A375 (cell line): Measurements from ENCODE around the gene TSPO. TPM values are rescaled to one million over a fixed set of nuclear protein-coding genes. Genes with fewer than 3 reads are reported as not detected.

Experiments
- total RNA-seq: library from RNA; depleted of rRNA; stranded (reverse); fragments of >200 nt; shearing (Covaris generic); gene quantifications from 2 replicates; pipeline ENCODE4 v1.2.3, GENCODE V29; 2014; rRNA removed

TSPO gene
- 236 and 274 TPM in 2 replicates for total RNA-seq

GRCh38 chr22:43151251-43152002 is at the start of gene TSPO:
TSPO (plus strand) TSS chr22:43151559; CDS start chr22:43159239, 7,680 bp downstream.

GRCh38 chr22:43110444-43110926 is 40.9 kb upstream of the TSPO start, which contains the start of gene BIK:
BIK (plus strand) TSS chr22:43110750; CDS start chr22:43124023, 13,273 bp downstream.

GRCh38 chr22:43142880-43143562 is 8.3 kb upstream of the TSPO start, which contains the start of gene MCAT:
MCAT (minus strand) TSS chr22:43143398; CDS start chr22:43143348, 50 bp downstream.

GRCh38 chr22:43186272-43187170 is 35.2 kb downstream of the TSPO start, which contains the start of gene TTLL12:
TTLL12 (minus strand) TSS chr22:43187134; CDS start chr22:43187069, 65 bp downstream.

Other genes starting within 250 kb of the TSPO start
- 29.9 and 32.2 TPM in 2 replicates for gene PACSIN2, start 136.4 kb upstream of the TSPO start, total RNA-seq
- 4.3 and 5.7 TPM in 2 replicates for gene TTLL1, start 62.2 kb upstream of the TSPO start, total RNA-seq
- gene BIK, start 40.8 kb upstream of the TSPO start, total RNA-seq: 3.7 TPM in 2 replicates
- gene MCAT, start 8.2 kb upstream of the TSPO start, total RNA-seq: 20.6 and 22.6 TPM in 2 replicates
- 48.8 and 55.0 TPM in 2 replicates for gene TTLL12, start 35.6 kb downstream of the TSPO start, total RNA-seq
- not detected in 2 replicates for gene SCUBE1, start 191.8 kb downstream of the TSPO start, total RNA-seq